Esophagus muscularis mucosa (tissue), 4 donors: Measurements from ENCODE around the gene PHACTR1. TPM values are rescaled to one million over a fixed set of nuclear protein-coding genes. Genes with fewer than 3 reads are reported as not detected.

Experiments used
- DNase-seq: peaks from one replicate; pipeline ENCODE4 v3.0.0-alpha.2; 2017; ENCODE audit errors: extremely low spot score
- H3K27ac ChIP-seq, 4 donors: fragments of 200-600 bp; sonication (generic); replicated peaks in 1 of 4; 1 replicate in 3 of 4; 2 replicates in 1 of 4; pipeline ENCODE4 v1.5.1; 2016 to 2019; ENCODE audit warnings: mild to moderate bottlenecking in 1 of 4
- H3K27me3 ChIP-seq, 4 donors: fragments of 200-600 bp; sonication (generic); one replicate each; pipeline versions ENCODE4 v1.5.1 to v1.6.0; 2016 to 2019
- H3K36me3 ChIP-seq, 4 donors: fragments of 200-600 bp; sonication (generic); one replicate each; pipeline ENCODE4 v1.5.1; 2016 to 2019
- H3K4me1 ChIP-seq, 4 donors: fragments of 200-600 bp; sonication (generic); one replicate each; pipeline ENCODE4 v1.5.1; 2016 to 2019
- H3K4me3 ChIP-seq, 4 donors: fragments of 200-600 bp; sonication (generic); 1 replicate in 2 of 4; 2 replicates in 2 of 4; pipeline ENCODE4 v1.5.1; 2016 to 2019; ENCODE audit warnings: mild to moderate bottlenecking in 4 of 4, moderate library complexity in 1 of 4
- H3K9me3 ChIP-seq, 4 donors: fragments of 200-600 bp; sonication (generic); 1 replicate in 3 of 4; 2 replicates in 1 of 4; pipeline ENCODE4 v1.5.1; 2016 to 2019
- CTCF ChIP-seq, 3 experiments: fragments of 200-600 bp in 2 of 3; fragments of 450-650 bp in 1 of 3; sonication (generic) in 2 of 3; IDR thresholded peaks; one replicate each; pipeline ENCODE4 v1.5.1; 2017 to 2019; ENCODE audit warnings: antibody characterized with exemption in 3 of 3, mild to moderate bottlenecking in 2 of 3, moderate library complexity in 1 of 3
- EP300 ChIP-seq: sonication (generic); formaldehyde crosslinking; IDR thresholded peaks from one replicate; pipeline ENCODE4 v1.6.1; 2017; ENCODE audit warnings: antibody characterized with exemption
- POLR2A ChIP-seq: fragments of 450-650 bp; IDR thresholded peaks from one replicate; pipeline ENCODE4 v1.6.1; 2017; ENCODE audit warnings: antibody characterized with exemption, moderate library complexity, mild to moderate bottlenecking, low read depth
- POLR2AphosphoS5 ChIP-seq, 2 donors: sonication (generic); formaldehyde crosslinking; IDR thresholded peaks; one replicate each; pipeline ENCODE4 v1.6.1; 2017; ENCODE audit warnings: antibody characterized with exemption in 2 of 2
- WGBS: methylation state at CpG from one replicate; pipeline ENCODE4 v1.1.5; 2018; 5-methylcytosine and 5-hydroxymethylcytosine counted together
- intact Hi-C: fragments of 100-400 bp; cut with DNase I; formaldehyde crosslinking; loops from one replicate; pipeline ENCODE4 v1.15.1; 2023
- total RNA-seq, 4 donors: library from RNA; depleted of rRNA; stranded (reverse); fragments of >200 nt; gene quantifications; one replicate each; pipeline versions ENCODE4 v1.1.0 to v1.2.1, GENCODE V29; 2016

The PHACTR1 gene
- total RNA-seq, 4 donors from 2014 or later, result 0.83 to 4.2 (median 3.1) TPM

GRCh38 chr6:13263669-13264068, 547.1 kb downstream of the PHACTR1 start:
- H3K36me3 ChIP-seq, result peaks cover 0 to 5% (median 0%) of the 10 kb centered on the region in 4 donors
- no peak for DNase-seq
- no peaks in the 10 kb centered on the region for H3K27me3 ChIP-seq
- no peaks in the 10 kb centered on the region for H3K4me1 ChIP-seq
- no peak overlapping the region for H3K27ac ChIP-seq
- no peak overlapping the region for H3K4me3 ChIP-seq
- WGBS, result 93% methylated on average over 6 of the region's 6 CpGs
- intact Hi-C loops, result no loop called here
- no peaks in the 10 kb centered on the region for H3K9me3 ChIP-seq
- TF ChIP-seq POLR2A, result no peak
- no peak for TF ChIP-seq CTCF (IDR thresholded peaks at IDR 0.05)
- no peak for TF ChIP-seq POLR2AphosphoS5 (IDR thresholded peaks at IDR 0.05)
- no peak for TF ChIP-seq EP300

- no peak for DNase-seq
- WGBS, result 96% methylated on average over 2 of the region's 2 CpGs
- intact Hi-C loops, result no loop called here
- TF ChIP-seq POLR2A (no peak), EP300 (no peak), POLR2AphosphoS5 (IDR thresholded peaks at IDR 0.05) (no peak), CTCF (IDR thresholded peaks at IDR 0.05) (no peak)
- Histone ChIP-seq H3K36me3 (peaks cover 0 to 17% (median 0%) of the 10 kb centered on the region in 4 donors), H3K9me3 (no peaks in the 10 kb centered on the region), H3K4me1 (peaks cover 6 to 14% (median 6%) of the 10 kb centered on the region in 4 donors), H3K27me3 (no peaks in the 10 kb centered on the region), H3K27ac (no peak overlapping the region), H3K4me3 (no peak overlapping the region)
Measured at GRCh38 chr6:13267142-13267651, 550.6 kb downstream of the PHACTR1 start.

- H3K4me3 ChIP-seq, result no peak overlapping the region
- WGBS, result 41% methylated on average over 8 of the region's 8 CpGs
- TF ChIP-seq POLR2AphosphoS5 (IDR thresholded peaks at IDR 0.05) (peak in 1 of 2 donors; percentile 23), POLR2A (no peak), EP300 (no peak)
- no peaks in the 10 kb centered on the region for H3K9me3 ChIP-seq
- peaks cover 6 to 14% (median 6%) of the 10 kb centered on the region in 4 donors for H3K4me1 ChIP-seq
- no peaks in the 10 kb centered on the region for H3K27me3 ChIP-seq
- no peak for DNase-seq
- H3K36me3 ChIP-seq, result peaks cover 0 to 32% (median 0%) of the 10 kb centered on the region in 4 donors
- intact Hi-C loops, result no loop called here
- peak overlapping the region in 1 of 4 donors; percentile 11 for H3K27ac ChIP-seq
Measured at GRCh38 chr6:13268913-13269518, 552.4 kb downstream of the PHACTR1 start.

GRCh38 chr6:13272131-13273046, 555.8 kb downstream of the PHACTR1 start:
- 79% methylated on average over 24 of the region's 24 CpGs for WGBS
- peaks cover 6 to 14% (median 6%) of the 10 kb centered on the region in 4 donors for H3K4me1 ChIP-seq
- no peaks in the 10 kb centered on the region for H3K9me3 ChIP-seq
- H3K4me3 ChIP-seq, result no peak overlapping the region
- no peak overlapping the region for H3K27ac ChIP-seq
- peaks cover 0 to 31% (median 1%) of the 10 kb centered on the region in 4 donors for H3K36me3 ChIP-seq
- TF ChIP-seq POLR2AphosphoS5 (IDR thresholded peaks at IDR 0.05) (peak in 1 of 2 donors; percentile 13), EP300 (no peak), CTCF (IDR thresholded peaks at IDR 0.05) (no peak), POLR2A (no peak)
- no peak for DNase-seq
- intact Hi-C loops, result no loop called here
- H3K27me3 ChIP-seq, result no peaks in the 10 kb centered on the region
